Measurements from ENCODE around the gene NPL.

Gene NPL

GRCh38 chr1:182875889-182876288 is 86.3 kb downstream of the NPL start:
- no peak for DNase-seq

- no peak for DNase-seq
Measured at GRCh38 chr1:182877331-182877730, 87.8 kb downstream of the NPL start.

- no peak for DNase-seq
Measured at GRCh38 chr1:182877842-182878241, 88.3 kb downstream of the NPL start.
